Inflammatory macrophage treated with lipopolysaccharide for 1 hour (primary cell): Measurements from ENCODE around the gene METTL14.

ENCODE experiments used
- DNase-seq, 2 donors: peaks; one replicate each; pipeline ENCODE4 v3.0.0-alpha.2; 2020 to 2022

The METTL14 gene

GRCh38 chr4:118760092-118760491 lies 74.9 kb downstream of the METTL14 start:
- DNase-seq: no peak

GRCh38 chr4:118760493-118760892 lies 75.3 kb downstream of the METTL14 start:
- DNase-seq: no peak

DNA sequence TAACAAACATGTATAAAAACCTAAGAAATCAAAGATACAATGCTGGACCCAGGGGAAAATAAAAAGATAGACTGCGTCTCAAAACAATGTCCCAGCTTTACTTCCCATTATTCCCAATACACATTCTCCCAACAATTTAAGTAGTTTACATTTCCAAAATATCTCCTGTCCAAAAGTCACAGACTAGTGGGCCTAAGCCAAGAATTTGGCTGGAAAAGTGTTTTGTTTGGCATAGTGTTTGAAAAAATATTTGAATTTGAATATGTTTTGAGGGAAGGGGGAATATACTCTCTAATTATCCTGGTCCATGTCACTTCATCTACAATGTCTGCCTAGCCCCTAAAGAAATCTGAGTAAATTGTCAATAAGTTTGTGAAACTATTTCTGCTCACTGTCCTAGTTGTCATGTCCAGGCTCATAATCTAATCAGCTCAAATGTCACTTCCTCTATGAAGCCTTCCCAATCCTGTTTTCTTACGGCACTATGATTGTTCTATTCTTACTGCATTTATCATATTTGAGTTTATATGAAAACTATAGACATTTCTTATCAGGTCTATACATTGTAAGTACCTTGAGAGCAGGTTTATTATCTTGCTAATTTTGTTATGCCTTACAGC lies 76.3 kb downstream of the METTL14 start:
- DNase-seq: no peak

GRCh38 chr4:118762155-118762554 lies 77.0 kb downstream of the METTL14 start:
- no peak for DNase-seq

DNA sequence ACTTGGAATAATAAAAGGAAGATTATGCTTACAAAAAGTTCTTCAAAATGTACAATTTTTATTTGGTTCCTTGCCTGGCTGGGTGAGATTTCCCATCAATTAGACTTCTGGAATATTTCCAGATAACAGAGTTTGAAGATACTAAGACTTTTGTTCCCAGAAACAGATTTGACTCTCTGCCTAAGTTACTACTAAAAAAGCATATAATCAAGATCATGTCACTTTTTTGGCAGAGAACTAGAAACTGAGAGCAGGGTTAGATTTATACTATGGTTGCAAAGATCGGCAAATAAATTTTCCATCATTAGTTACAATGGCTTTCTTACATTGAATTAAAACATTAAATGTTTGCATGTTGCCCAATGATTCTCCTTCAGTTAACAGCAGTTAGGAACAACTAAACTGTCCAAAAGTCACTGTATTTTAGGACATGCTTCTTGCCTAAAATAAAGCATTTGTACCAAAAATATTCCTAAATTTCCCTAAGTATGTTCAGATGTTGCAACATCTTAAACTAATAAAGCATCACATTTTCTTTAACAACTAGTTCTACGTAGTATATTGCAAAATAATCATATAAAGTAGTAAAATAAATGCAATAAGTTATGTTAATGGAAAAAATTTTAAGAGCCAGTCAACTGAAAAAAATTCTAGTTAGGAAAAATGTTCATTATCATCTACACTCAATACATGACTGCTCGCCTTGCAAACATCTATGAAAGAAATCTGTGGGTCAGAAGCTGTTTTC lies 77.7 kb downstream of the METTL14 start:
- DNase-seq: no peak
